ENCODE data around the gene SIX2.

DNA sequence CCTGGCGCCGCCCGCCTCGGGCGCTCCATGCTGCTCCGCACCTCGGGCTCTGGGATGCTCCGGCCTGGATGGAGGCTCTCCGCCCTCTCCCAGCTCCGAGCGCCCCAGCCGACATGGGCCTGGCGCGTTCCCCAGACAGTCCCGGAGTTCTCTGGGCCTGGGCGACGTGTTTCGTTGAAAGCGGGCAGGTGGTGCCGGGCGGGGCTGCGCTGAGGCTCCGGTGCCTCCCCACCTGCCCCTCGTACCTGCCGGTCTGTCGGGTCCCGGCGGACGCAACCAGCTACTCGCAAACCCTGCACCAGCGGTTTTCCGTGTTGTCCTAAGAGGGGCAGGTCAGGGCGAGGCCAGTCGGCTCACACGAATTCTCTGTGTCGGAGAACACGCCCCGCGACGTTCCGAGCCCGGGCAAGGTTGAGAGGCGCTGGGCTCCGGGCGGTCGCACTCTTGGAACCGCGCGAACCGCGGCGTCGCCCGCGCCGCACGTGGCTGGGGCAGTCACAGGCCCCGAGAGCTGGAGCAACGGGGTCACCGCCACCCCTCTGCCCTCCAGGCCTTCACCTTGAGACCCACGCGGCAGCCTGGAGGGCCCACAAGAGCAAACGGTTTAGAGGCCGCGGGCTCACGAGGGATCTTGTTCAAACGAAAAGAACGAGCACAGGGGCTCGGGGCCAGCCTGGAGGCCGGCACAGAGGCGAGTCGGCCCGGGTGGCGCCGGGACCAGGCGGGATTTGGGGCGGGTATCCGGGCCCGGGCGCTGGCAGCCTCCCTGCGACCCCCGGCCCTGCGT lies 4.2 kb upstream of the SIX2 start:
- TF ChIP-seq, protein P1, sequence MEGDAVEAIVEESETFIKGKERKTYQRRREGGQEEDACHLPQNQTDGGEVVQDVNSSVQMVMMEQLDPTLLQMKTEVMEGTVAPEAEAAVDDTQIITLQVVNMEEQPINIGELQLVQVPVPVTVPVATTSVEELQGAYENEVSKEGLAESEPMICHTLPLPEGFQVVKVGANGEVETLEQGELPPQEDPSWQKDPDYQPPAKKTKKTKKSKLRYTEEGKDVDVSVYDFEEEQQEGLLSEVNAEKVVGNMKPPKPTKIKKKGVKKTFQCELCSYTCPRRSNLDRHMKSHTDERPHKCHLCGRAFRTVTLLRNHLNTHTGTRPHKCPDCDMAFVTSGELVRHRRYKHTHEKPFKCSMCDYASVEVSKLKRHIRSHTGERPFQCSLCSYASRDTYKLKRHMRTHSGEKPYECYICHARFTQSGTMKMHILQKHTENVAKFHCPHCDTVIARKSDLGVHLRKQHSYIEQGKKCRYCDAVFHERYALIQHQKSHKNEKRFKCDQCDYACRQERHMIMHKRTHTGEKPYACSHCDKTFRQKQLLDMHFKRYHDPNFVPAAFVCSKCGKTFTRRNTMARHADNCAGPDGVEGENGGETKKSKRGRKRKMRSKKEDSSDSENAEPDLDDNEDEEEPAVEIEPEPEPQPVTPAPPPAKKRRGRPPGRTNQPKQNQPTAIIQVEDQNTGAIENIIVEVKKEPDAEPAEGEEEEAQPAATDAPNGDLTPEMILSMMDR (conservative IDR thresholded peaks at IDR 0.05; ENCODE audit: low read depth in 2 of 2) = no peak
- TF ChIP-seq EZH2phosphoT487 (IDR thresholded peaks at IDR 0.05; ENCODE audit: unreplicated experiment) = peak; percentile 92
- TF ChIP-seq, protein P2, sequence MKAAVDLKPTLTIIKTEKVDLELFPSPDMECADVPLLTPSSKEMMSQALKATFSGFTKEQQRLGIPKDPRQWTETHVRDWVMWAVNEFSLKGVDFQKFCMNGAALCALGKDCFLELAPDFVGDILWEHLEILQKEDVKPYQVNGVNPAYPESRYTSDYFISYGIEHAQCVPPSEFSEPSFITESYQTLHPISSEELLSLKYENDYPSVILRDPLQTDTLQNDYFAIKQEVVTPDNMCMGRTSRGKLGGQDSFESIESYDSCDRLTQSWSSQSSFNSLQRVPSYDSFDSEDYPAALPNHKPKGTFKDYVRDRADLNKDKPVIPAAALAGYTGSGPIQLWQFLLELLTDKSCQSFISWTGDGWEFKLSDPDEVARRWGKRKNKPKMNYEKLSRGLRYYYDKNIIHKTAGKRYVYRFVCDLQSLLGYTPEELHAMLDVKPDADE (IDR thresholded peaks at IDR 0.05) = no peak
- peak; percentile 81 for TF ChIP-seq EZH2 (IDR thresholded peaks at IDR 0.05; ENCODE audit: low read depth, unreplicated experiment)
- no peak for TF ChIP-seq POLR2AphosphoS5 (IDR thresholded peaks at IDR 0.05; ENCODE audit: low read depth)
- no peak for TF ChIP-seq CREB1 (CRISPR knock-in tag; IDR thresholded peaks at IDR 0.05; ENCODE audit: low read depth)
- TF ChIP-seq NANOG (IDR thresholded peaks at IDR 0.05; ENCODE audit: borderline replicate concordance) = no peak
- TF ChIP-seq, protein P3, sequence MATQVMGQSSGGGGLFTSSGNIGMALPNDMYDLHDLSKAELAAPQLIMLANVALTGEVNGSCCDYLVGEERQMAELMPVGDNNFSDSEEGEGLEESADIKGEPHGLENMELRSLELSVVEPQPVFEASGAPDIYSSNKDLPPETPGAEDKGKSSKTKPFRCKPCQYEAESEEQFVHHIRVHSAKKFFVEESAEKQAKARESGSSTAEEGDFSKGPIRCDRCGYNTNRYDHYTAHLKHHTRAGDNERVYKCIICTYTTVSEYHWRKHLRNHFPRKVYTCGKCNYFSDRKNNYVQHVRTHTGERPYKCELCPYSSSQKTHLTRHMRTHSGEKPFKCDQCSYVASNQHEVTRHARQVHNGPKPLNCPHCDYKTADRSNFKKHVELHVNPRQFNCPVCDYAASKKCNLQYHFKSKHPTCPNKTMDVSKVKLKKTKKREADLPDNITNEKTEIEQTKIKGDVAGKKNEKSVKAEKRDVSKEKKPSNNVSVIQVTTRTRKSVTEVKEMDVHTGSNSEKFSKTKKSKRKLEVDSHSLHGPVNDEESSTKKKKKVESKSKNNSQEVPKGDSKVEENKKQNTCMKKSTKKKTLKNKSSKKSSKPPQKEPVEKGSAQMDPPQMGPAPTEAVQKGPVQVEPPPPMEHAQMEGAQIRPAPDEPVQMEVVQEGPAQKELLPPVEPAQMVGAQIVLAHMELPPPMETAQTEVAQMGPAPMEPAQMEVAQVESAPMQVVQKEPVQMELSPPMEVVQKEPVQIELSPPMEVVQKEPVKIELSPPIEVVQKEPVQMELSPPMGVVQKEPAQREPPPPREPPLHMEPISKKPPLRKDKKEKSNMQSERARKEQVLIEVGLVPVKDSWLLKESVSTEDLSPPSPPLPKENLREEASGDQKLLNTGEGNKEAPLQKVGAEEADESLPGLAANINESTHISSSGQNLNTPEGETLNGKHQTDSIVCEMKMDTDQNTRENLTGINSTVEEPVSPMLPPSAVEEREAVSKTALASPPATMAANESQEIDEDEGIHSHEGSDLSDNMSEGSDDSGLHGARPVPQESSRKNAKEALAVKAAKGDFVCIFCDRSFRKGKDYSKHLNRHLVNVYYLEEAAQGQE (IDR thresholded peaks at IDR 0.05; ENCODE audit: unreplicated experiment) = no peak
